Endodermal cell (in vitro differentiated cells): Measurements from ENCODE around the gene SLC4A8. TPM values are rescaled to one million over a fixed set of nuclear protein-coding genes. Genes with fewer than 3 reads are reported as not detected.
A peak's percentile ranks its signal among the peaks of the same experiment; 100 is the strongest.

Source experiments
- DNase-seq: peaks from one replicate; pipeline ENCODE4 v3.0.0-alpha.2; 2017
- H3K27ac ChIP-seq: 2 replicates; pipeline ENCODE4 v1.5.1; 2013; ENCODE audit warnings: mild to moderate bottlenecking, low read depth, low read length, moderate library complexity
- H3K27me3 ChIP-seq: 2 replicates; pipeline ENCODE4 v1.6.1; 2013; ENCODE audit warnings: mild to moderate bottlenecking, low read length, moderate library complexity; ENCODE audit not compliant: insufficient read depth, control insufficient read depth, poor library complexity, severe bottlenecking
- H3K36me3 ChIP-seq: 2 replicates; pipeline ENCODE4 v1.7.0; 2013; ENCODE audit warnings: mild to moderate bottlenecking, low read length, moderate library complexity; ENCODE audit not compliant: control insufficient read depth, insufficient read depth
- H3K4me1 ChIP-seq: one replicate; pipeline ENCODE4 v1.7.0; 2013; ENCODE audit warnings: low read length; ENCODE audit not compliant: control insufficient read depth, insufficient read depth
- H3K4me3 ChIP-seq: 2 replicates; pipeline ENCODE4 v1.5.1; 2013; ENCODE audit warnings: mild to moderate bottlenecking, low read length, moderate library complexity
- H3K9ac ChIP-seq: 2 replicates; pipeline ENCODE4 v1.6.1; 2013; ENCODE audit warnings: mild to moderate bottlenecking, low read length, moderate library complexity; ENCODE audit not compliant: poor library complexity, severe bottlenecking; ENCODE audit errors: extremely low read depth
- H3K9me3 ChIP-seq: 2 replicates; pipeline ENCODE4 v1.6.1; 2013; ENCODE audit warnings: mild to moderate bottlenecking, low read length, moderate library complexity; ENCODE audit not compliant: control insufficient read depth
- H3K27ac Mint-ChIP-seq: 2 replicates; pipeline ENCODE4 v1.8.0; 2020; ENCODE audit warnings: mixed read lengths
- H3K27me3 Mint-ChIP-seq: 2 replicates; pipeline ENCODE4 v1.8.0; 2021; ENCODE audit warnings: mild to moderate bottlenecking, mixed read lengths; ENCODE audit not compliant: insufficient read depth
- H3K36me3 Mint-ChIP-seq: 2 replicates; pipeline ENCODE4 v1.8.0; 2020; ENCODE audit warnings: low read depth, mixed read lengths
- H3K4me1 Mint-ChIP-seq: 2 replicates; pipeline ENCODE4 v1.8.0; 2020; ENCODE audit warnings: mixed read lengths
- H3K4me3 Mint-ChIP-seq: 2 replicates; pipeline ENCODE4 v1.8.0; 2020; ENCODE audit warnings: mild to moderate bottlenecking, moderate library complexity, mixed read lengths
- H3K9me3 Mint-ChIP-seq: 2 replicates; pipeline ENCODE4 v1.8.0; 2020; ENCODE audit warnings: mild to moderate bottlenecking, mixed read lengths
- WGBS, 2 experiments: methylation state at CpG; one replicate each; pipeline versions ENCODE4 v1.1.5 to v1.1.7; 2013; ENCODE audit warnings: missing lambda C conversion rate in 2 of 2, mixed read lengths in 1 of 2; ENCODE audit not compliant: insufficient coverage in 1 of 2, insufficient read length in 1 of 2; 5-methylcytosine and 5-hydroxymethylcytosine counted together
- long read RNA-seq, 4 experiments: library from polyadenylated mRNA in 2 of 4; library from RNA in 1 of 4; library from capped mRNA in 1 of 4; stranded (forward) in 3 of 4; unstranded in 1 of 4; transcript quantifications; one replicate each; pipeline ENCODE4 v2.0.0, GENCODE V29; 2020 to 2021; ENCODE audit warnings: inconsistent platforms in 1 of 4
- polyA plus RNA-seq, 2 experiments: library from polyadenylated mRNA; stranded (reverse); fragments of 50-300 nt; gene quantifications; one replicate each; pipeline ENCODE4 v1.2.3, GENCODE V29; 2013
- total RNA-seq, 2 donors: library from RNA; stranded (reverse); fragmentation: NEBNext Ultra II Directional in 1 of 2; extraction: Animal tissue kit (Norgen Biotek cat#: 25700) in 1 of 2; gene quantifications; 2 replicates in 1 of 2; 3 replicates in 1 of 2; pipeline ENCODE4 v1.2.1, GENCODE V29; 2021
- TF ChIP-seq, protein P1 (sequence below): fragments of 200-600 bp; sonication (generic); conservative IDR thresholded peaks from 2 replicates; pipeline ENCODE4 v1.5.0; 2021; ENCODE audit warnings: antibody characterized with exemption, mild to moderate bottlenecking

SLC4A8 gene
- total RNA-seq, result 10 to 100 TPM; 25.8 to 26.4 TPM
- 22.8 TPM for polyA plus RNA-seq (2013, experiment 1 of 2)
- 19.0 TPM for polyA plus RNA-seq (2013, experiment 2 of 2)
- long read RNA-seq, experiment 1, partial matches to known transcripts, result 3 of 14 reads
- long read RNA-seq, experiment 1, other reads (novel, unspliced or antisense), result 10 of 14 reads
- long read RNA-seq, experiment 2, full-length matches to known transcripts, result 6 of 33 reads
- long read RNA-seq, experiment 2, partial matches to known transcripts, result 7 of 33 reads
- long read RNA-seq, experiment 2, other reads (novel, unspliced or antisense), result 20 of 33 reads
- long read RNA-seq, experiment 3, full-length matches to known transcripts, result 8 of 69 reads
- long read RNA-seq, experiment 3, partial matches to known transcripts, result 22 of 69 reads
- long read RNA-seq, experiment 3, other reads (novel, unspliced or antisense), result 39 of 69 reads
- long read RNA-seq, experiment 4, partial matches to known transcripts, result 3 of 14 reads
- long read RNA-seq, experiment 4, other reads (novel, unspliced or antisense), result 11 of 14 reads

DNA sequence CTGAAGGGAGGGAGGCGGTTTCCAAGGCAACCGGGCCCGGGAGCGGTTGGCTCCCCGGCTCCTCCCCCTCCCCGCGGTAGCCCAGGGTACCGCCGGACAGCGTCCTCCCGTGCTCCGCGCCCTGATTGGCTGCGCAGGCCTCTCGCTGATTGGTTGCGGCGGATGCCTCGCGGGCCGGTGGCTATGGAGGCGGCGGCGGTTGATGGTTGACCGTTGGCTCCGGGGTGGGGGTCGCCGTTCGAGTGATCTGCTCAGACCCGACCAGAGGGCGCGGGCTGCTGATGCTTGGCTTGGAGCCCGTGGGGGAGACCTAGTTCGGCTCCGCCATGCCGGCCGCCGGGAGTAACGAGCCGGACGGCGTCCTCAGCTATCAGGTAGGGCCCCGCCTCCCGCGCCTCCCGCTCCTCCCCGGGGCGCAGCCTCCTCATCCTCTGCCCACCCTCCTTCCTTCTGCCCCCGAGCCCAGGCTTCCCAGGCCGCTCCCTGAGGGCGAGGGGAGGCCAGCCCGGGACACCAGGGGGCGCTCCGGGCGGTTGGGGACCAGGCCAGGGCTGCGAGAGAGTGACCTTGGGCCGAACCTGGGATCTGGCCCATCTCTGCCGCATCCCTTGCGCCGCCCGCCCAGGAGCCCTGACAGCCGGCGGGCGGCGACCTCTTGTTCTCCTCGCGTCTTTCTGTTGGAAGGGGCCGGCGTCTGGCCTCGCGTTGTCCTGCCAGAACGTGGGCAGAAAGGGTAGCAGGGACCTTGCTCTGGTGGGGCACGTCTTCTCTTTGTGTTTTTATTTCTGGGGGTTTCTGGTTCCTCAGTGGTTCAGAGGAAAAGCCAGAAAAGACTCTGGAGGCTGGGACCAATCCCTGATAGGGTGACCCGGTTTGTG lies at the start of gene SLC4A8:
Gene SLC4A8, plus strand, starts transcription at position 170 of the 878 bp plus-strand sequence. Its CDS starts 157 bp downstream, at position 327.
- Mint-ChIP-seq H3K4me3 (peak within 1 kb of the TSS; percentile 63), H3K27me3 (no peaks in the 10 kb centered on the region), H3K4me1 (peaks cover 49% of the 10 kb centered on the region), H3K27ac (peak within 1 kb of the TSS; percentile 11), H3K36me3 (no peaks in the 10 kb centered on the region), H3K9me3 (peaks cover 4% of the 10 kb centered on the region)
- TF ChIP-seq, protein P1, sequence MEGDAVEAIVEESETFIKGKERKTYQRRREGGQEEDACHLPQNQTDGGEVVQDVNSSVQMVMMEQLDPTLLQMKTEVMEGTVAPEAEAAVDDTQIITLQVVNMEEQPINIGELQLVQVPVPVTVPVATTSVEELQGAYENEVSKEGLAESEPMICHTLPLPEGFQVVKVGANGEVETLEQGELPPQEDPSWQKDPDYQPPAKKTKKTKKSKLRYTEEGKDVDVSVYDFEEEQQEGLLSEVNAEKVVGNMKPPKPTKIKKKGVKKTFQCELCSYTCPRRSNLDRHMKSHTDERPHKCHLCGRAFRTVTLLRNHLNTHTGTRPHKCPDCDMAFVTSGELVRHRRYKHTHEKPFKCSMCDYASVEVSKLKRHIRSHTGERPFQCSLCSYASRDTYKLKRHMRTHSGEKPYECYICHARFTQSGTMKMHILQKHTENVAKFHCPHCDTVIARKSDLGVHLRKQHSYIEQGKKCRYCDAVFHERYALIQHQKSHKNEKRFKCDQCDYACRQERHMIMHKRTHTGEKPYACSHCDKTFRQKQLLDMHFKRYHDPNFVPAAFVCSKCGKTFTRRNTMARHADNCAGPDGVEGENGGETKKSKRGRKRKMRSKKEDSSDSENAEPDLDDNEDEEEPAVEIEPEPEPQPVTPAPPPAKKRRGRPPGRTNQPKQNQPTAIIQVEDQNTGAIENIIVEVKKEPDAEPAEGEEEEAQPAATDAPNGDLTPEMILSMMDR, result peak; percentile 99
- H3K27ac ChIP-seq, result peak within 1 kb of the TSS; percentile 80
- no peaks in the 10 kb centered on the region for H3K36me3 ChIP-seq
- peaks cover 10% of the 10 kb centered on the region for H3K4me1 ChIP-seq
- peak; percentile 100 for DNase-seq
- H3K9me3 ChIP-seq, result no peaks in the 10 kb centered on the region
- H3K27me3 ChIP-seq, result no peaks in the 10 kb centered on the region
- WGBS, 2 experiments, result 2 to 3% methylated on average over 17 to 73 of the region's 73 CpGs
- H3K9ac ChIP-seq, result no peak within 1 kb of the TSS
- peak within 1 kb of the TSS; percentile 71 for H3K4me3 ChIP-seq

DNA sequence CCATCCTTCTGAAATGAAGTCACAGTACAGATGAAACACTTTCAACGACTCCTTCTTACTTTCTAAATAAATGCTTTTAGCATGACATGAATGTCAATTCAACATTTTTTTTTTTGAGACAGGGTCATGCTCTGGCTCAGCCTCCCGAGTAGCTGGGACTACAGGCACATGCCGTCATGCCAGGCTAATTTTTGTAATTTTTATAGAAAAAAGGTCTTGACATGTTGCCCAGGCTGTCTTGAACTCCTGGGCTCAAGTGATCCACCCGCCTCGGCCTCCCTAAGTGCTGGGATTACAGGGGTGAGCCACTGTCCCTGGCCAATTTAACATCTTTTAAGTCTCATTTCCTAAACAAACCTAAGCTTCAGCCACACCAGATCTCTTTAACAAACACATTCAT lies 49.8 kb upstream of the SLC4A8 start:
- no peaks in the 10 kb centered on the region for H3K27me3 Mint-ChIP-seq
- H3K4me3 Mint-ChIP-seq, result no peak overlapping the region
- H3K27ac Mint-ChIP-seq, result no peak overlapping the region
- TF ChIP-seq, protein P1, result no peak
- no peaks in the 10 kb centered on the region for H3K27me3 ChIP-seq
- DNase-seq, result no peak
- H3K36me3 Mint-ChIP-seq, result peaks cover 40% of the 10 kb centered on the region
- H3K4me3 ChIP-seq, result no peak overlapping the region
- 89 to 94% methylated on average over 5 of the region's 5 CpGs for WGBS, 2 experiments
- peaks cover 8% of the 10 kb centered on the region for H3K4me1 ChIP-seq
- peaks cover 16% of the 10 kb centered on the region for H3K4me1 Mint-ChIP-seq
- no peaks in the 10 kb centered on the region for H3K9me3 ChIP-seq
- H3K9ac ChIP-seq, result no peak overlapping the region
- no peak overlapping the region for H3K27ac ChIP-seq
- peaks cover 24% of the 10 kb centered on the region for H3K36me3 ChIP-seq
- no peaks in the 10 kb centered on the region for H3K9me3 Mint-ChIP-seq
